ENCODE results near the gene MB. TPM values are rescaled to one million over a fixed set of nuclear protein-coding genes. Genes with fewer than 3 reads are reported as not detected.
"Not testable (repeated sequence)": the region's sequence is repeated elsewhere in the genome, so short reads cannot be mapped to it uniquely, and the experiment has no call there.

MB gene
- 3.9 and 6.2 TPM in 2 replicates for total RNA-seq
- 1.8 TPM for polyA plus RNA-seq (2012)

DNA sequence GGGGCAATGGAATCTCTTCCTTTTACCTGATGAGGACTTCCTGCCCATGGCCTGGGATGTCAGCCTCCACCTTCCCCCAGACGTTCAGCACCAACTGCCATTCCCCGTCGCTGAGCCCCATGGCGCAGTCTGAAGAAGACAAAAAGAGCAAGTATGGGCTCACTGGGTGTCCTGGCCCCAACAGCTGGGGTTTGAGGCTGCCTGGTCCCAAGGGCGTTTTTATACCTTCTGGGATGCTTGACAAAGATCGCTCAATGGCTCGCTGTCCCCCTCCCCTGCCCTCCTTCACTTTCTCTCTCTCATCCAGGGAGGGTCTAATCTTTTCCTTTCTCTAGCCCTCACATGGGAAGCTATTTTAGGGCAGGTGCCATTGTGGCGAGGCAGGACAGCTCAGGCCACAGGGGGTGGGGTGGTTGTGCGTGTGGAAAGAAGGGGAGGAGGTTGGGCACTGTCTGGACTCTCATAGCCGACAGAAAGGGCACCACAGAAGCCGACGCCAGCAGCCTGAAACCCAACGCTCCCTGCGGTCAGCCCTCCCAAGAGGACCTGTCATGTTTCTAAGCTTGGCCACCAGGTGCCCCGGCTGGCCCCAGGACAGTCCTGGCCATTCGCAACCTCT is at the start of gene MB:
Gene MB, minus strand, starts transcription at position 193 of the 619 bp plus-strand sequence. Its CDS starts 72 bp downstream, at position 121.
- peak; percentile 80 for DNase-seq (ENCODE audit: low read depth)

DNA sequence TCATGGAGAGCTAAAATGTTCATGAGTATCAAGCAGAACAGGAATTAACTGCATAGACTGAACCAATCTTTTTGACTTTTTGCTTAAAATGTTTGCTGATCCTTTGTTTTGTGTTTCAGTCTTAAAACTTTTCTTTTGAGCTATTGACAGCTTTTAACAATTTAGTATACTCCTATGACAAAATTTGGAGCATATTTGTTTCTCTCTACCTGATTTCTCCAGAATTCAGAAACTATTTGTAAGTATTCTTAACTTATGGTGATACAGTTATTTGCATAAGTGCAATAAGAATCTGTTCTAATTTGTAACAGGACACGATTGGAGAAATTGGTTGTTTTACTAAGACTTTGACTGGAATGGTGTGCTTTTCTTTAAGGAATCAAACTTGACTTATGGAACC is 49.6 kb upstream of the MB start:
- not testable (repeated sequence) for DNase-seq (ENCODE audit: low read depth)

DNA sequence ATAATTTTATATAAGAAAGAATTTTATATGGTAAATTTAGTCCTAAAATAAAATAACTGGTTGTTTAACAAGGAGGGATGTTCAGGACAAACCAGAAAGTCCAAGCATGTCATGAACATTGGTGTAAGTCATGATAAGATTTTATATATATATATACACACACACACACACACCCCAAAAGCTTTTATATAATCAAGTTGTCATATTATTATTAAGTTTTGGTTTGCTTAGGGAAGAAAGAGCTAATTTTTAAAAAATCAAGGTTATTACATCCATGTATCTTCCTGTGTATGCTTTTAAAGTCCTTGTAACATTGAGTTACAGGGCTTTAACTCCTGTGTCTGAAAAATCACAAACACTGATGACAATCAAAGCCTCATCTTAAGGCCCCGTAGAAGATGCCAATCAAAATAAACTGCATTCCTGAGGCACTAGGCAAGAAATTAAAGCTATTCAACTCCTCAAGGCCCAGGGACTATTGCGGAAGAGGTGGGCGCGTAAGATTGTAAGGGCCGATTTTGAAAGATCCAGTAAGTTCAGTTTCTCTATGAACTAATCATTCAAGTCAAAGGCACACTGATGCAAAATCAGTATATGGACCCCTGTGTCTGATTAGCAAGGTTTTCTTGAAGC is 47.9 kb upstream of the MB start:
- no peak for DNase-seq (ENCODE audit: low read depth)

DNA sequence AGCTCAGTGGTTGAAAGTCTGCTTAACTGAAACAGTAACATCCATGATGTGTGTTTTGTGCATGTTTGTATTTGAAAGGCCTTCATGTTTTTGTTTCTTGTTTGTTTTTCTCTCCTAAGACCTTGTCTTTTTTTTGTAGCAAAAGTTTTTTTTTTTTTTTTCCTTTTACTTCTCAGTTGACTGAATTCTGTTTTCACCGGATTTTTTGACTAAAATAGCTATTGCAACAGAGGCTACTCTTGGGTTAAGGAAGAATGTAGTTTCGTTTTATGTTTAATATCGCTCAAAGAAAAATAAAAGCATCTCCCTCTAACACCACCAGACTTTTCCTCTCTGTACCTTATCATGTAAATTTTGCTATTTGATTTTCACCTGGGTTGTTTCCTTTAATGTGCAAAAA is 46.2 kb upstream of the MB start:
- DNase-seq (ENCODE audit: low read depth) = peak; percentile 30

DNA sequence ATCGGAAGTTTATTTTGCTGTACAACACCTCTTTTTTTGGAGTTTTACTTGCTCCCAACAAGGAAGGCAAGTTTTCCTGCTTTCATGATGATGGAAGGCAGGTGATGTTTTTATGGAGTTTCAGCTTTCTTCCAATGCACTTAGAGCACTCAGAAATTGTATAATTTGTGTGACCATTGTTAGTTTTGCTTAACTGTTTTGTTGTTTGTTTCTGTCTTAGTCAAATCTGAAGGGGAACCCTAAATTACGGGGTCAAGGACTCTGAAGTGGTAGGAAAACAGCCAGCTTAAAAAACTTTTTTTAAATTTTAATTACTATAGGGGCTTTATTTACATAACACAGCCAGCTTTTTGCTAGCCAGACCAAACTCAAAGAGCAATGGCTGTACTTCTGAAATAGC is 45.8 kb upstream of the MB start:
- DNase-seq (ENCODE audit: low read depth) = no peak

DNA sequence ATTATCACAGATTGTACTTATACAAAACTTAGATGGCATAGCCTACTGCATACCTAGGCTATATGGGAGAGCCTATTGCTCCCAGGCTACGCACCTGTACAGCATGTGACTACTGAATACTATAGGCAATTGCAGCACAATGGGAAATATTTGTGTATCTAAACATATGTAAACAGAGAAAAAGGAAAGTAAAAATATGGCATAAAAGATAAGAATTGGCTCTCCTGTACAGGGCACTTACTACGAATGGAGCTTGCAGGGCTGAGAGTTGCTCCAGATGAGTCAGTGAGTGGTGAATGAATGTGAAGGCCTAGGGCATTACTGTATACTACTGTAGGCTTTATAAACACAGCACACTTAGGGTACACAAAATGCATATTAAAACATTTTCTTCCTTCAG is 44.3 kb upstream of the MB start:
- no peak for DNase-seq (ENCODE audit: low read depth)

DNA sequence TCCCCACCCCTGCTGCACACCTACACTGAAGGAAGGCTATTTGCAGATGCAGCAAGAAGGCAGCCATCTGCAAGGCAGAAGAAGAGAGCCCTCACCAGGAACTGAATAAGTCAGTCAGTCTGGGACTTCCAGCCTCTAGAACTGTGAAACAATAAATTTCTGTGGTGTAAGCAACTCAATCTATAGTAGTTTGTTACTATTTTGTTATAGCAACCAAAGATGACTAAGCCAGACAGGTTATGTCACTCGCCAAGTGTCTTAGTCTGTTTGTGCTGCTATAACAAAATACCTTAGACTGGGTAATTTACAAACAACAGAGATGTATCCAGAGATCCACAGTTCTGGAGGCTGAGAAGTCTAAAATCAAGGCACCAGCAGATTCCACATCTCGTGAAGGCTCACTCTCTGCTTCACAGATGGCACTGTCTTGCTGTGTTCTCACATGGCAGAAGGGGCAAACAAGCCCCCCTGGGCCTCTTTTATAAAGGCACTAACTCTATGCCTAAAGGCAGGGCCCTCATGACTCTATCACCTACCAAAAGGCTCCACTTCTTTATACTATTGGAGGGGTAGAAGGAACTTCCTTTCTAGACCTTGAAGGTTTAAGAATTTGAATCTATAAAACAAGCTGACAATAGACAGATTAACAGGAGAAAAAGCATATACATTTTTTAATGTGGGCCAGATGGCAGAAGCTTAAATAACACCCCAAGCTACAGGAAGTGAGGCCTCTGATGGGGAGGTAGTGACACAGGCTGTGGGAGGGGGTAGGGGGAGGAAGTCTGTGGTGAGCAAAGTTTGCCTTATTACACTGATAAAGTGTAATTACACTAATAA is 43.4 kb upstream of the MB start:
- no peak for DNase-seq (ENCODE audit: low read depth)

DNA sequence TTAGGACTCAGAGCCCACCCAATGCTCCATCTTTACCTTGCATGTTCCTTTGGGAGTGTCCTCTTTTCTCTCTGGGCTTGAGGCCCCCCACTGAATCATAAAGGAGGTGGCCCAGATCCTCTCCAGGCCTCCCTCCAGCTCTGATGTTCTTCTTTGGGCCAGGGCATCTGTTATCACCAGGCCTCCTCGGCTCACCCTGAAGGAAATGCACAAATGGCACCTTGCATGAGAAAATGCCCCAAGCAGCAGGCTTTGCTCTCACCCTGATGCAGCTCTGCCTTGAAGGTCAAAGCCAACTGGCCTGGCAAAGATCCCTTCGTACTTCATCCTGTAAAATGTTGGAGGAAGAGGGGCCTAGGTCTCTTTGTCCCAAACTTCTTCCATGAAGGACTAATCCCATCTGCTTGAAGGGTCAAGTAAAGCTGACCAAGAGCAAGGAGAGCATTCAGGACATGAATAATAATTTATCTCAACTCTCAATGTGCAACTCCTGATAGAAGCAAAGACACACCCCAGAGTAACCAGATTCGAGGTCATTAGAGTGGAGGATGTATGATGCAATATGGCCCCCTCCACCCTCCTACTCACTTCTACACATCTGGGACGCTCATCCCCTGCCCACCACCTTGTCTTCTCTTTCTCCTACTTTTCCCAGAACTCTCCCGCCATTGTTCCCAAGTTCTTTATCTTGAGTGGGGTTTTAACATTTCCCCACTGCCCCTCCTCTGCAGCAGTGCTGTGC is 40.6 kb upstream of the MB start:
- DNase-seq (ENCODE audit: low read depth) = no peak

DNA sequence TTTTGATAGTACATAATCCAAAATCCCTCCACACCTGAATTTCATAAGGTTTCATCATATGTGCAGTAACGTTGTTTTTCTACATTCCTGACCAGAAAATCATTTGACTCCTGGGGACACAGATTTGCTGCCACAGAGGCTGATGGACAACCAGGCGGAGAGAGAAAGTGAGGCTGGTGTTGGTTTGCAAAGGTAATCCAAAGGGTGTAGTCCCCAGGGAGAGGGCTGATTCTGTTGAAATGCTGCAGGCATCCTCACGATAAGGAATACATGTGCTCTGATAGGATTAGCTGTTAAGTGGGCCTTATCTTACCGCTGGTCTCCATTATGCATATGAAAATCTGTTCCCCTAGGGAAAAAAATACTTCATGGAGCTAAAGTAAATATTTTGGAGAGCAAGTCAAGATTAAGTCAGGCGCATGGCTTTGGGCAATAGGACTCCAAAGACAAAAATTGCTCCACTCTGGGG is 39.2 kb upstream of the MB start:
- DNase-seq (ENCODE audit: low read depth) = no peak

DNA sequence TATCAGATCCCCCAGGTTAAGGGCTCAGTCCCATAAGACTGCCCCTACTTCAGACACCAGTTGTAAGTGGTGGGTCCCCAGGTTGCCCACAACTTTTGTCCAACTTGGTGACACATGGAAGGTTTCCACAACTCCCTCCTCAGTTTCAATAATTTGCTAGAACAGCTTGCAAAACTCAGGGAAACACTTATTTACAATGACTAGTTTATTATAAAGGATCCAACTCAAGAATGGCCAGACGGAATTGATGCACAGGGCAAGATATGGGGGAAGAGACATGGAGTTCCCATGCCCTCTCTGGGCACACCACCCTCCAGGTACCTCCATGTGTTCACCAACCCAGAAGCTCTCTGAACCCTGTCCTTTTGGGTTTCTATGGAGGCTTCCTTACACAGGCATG is 36.7 kb upstream of the MB start:
- no peak for DNase-seq (ENCODE audit: low read depth)

DNA sequence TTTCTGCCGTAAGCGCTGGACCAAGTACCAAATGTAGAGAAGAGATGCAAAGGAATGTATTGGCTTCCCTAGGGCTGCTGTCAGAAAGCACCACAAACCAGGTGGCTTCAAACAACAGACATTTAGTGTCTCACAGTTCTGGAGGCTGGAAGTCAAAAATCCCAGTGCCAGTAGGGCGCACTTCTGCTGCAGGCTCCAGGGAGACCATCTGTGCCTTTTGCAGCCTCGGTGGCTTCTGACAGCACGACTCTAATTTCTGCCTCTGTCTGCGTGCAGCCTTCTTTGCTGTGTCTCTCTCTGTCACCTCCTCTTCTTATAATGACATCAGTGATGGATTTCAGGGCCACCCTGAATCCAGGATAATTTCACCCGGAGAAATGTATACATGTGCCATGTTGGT is 34.0 kb upstream of the MB start:
- no peak for DNase-seq (ENCODE audit: low read depth)

DNA sequence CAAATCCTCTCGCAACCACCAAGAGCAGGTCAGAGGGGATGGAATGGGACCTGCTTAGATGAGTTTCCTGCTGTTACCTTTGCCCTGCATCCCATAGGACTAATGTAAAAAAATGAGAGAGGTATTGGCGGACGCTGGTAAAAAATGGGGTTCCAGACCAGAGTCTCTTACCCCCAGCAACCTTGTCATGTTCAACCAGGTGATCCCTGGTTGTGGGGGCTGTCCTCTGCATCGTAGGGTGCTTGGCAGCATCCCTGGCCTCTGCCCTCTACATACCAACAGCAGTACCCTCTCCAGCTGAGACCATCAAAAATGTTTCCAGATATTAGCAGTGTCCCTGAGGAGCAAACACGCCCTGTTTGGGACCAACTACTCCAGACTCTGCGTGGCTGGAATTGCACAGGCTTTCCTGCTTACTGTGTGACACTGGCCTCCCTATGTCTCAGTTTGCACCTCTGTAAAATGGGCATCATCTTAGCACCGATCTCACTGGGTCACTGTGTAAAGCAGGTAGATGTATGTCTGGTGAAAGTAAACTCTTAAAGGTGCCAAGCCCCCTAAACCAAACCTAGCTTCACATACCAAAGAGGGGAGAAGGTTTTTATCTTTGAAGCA is 32.6 kb upstream of the MB start:
- no peak for DNase-seq (ENCODE audit: low read depth)

DNA sequence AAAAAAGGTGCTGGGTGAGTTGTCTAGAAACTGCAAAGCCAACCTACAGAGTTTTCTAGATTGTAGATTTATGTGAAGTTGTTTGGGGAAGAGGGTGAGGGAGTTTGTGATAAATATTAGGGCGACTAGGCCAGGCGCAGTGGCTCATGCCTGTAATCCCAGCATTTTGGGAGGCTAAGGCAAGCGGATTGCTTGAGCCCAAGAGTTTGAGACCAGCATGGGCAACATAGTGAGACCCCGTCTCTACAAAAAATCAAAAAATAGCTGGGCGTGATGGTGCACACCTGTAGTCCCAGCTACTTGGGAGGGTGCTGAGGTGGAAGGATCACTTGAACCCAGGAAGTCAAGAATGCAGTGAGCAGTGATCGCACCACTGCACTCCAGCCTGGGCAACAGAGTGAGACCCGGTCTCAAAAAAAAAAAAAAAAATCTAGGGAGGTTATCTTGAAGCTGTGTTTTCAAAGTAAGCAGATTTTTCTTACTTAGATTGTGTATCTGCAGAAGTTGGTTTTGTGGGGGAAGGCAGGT is 32.0 kb upstream of the MB start:
- DNase-seq (ENCODE audit: low read depth) = no peak

DNA sequence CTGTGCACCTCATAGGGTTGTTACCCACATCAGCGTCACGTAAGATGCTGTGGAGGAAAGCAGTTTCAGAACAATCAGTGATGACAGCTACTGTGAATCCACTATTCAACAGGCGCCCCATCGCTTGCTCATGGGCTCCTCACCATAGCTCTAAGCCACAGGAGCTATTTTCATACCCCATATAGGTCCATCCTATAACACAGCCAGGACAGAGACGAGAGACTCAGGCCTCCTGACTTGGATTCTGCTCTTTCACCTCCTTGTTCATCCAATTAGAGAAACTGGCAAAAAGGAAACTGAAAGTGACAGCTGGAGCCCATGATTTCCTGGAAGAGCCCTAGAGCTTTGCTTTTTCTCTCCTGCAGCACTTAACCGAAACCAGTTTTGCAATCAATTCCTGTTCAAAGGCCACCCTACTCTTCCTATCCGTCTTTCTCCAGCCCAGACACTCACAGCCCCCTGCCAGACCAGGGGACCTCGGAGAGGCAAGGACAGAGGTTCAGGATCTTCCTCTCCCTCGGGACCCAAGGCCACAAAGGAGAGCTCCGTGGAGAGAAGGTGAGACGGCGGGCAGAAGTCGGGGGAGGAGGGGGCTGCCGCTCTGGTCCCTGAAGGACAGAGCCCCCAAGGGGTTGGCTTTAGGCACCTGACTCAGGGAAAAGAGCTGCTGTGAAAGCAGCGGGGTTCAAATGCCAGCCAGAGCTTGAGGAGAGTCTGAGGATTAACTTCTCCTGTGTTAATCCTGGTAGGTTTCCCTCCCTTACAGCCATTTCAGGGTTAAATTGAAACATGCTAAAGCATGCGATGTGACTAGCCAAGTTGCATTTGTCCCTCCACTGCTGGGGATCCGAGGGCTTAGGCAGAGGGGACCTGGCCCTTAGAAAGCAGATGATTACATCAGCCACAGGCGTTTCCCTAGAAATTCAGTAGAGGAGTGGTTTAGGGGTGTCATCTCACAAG is 31.2 kb upstream of the MB start, which contains the start of gene APOL6:
Gene APOL6, plus strand, starts transcription at position 381 of the 960 bp plus-strand sequence. CDS start 7,980 bp downstream, outside the sequence.
- peak; percentile 67 for DNase-seq (ENCODE audit: low read depth)

DNA sequence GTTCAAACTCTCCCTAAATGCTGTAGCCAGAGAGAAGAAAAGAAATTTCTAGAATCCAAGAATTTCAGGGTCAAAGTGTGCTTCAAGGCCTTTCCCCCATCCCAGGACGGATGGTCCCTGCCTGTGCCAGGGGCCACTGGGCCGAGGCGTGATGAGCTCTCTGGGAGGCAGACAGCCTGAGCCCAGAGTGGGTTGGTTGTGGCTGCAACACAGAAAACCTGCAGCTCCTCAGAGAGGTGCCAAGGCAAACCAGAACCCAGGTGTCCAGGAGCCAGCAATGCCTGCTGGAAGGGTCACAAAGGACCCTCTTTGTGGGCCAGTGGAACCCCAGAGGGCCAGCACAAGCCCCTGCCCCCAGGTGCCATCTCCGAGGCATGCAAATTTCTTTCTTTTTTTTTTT is 28.5 kb upstream of the MB start:
- DNase-seq (ENCODE audit: low read depth) = no peak

DNA sequence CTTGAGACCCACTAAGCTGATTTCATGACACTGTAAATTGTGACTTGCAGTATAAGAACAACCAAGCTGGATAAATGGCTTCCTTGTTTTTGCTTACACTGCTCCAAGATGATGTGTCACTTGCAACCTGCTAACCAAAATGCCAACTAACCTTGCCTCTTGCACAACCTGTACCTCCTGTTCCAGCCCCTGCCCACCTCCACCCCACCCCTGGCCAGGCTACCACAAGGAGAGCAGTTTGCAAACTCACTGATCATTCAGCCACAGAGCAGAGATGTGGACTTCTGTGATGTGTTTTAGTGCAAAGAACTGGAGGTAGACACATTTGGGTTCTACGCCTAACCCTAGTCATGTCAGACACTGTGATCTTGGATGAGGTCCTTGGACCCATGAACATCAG is 26.9 kb upstream of the MB start:
- DNase-seq (ENCODE audit: low read depth) = no peak

DNA sequence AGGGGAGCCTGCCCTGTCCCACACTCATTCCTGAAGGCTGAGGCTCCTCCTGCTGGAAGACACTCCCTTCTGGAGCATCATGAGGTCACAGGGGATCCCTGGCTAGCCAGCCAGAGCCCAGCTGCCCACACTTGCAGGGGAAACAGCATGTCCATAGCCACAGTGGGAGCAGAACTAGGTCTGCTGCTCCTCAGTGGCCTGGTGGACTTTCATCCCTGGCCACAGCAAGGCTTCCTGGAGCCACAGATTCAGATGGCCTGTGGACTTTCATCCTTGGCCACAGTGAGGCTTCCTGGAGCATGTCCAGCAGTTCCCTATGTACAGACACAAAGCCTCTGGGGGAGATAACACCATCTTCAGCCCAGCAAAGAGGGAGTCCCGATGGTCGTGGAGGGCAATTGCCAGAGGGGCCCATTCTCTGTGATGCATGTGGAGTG is 25.2 kb upstream of the MB start:
- peak; percentile 62 for DNase-seq (ENCODE audit: low read depth)

DNA sequence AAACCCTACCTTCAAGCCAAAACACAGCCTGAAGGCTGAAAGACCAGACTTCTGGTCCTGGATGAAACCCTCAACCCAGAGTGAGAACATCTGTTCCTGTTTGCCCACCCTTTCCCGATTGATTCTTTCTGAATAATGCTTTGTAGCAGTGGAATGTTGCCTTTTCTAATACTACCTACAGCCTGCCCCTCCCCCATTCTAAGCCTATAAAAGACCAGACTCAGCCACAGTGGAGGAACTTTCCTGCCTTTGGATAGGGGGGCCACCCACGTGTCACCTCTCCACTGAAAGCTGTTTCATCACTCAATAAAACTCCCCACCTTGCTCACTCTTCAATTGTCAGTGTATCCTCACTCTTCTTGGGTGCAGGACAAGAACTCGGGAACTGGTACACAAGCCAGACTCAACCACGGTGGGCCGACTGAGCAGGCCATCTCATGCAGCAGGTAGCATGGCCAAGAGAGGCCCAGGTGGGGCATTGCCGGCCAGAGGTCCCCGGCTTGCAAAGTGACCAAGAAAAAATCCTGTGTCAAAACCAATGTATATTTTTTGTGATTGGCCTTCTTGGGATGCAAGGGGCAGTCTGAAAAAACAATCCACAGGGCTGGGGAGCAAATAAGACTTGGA is 24.5 kb upstream of the MB start:
- DNase-seq (ENCODE audit: low read depth) = no peak

DNA sequence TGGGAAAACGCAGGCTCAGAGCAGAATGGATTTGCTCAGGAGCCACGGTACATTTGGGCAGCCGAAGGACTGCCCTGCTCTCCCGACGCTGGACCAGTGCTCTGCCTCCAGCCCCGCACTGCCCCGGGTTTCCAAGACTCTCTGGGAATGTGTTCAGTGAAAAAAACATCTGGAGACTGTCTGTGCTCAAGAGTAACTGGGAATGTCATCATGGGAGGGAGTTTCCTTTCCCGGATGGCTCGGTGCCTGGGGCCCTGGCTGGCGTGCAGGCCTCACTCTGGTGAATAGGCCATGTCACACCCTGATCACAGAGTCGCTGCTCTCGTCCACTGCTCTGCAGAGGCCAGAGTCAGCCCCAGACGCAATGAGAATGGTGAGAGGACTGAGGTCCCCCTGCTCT is 21.3 kb upstream of the MB start:
- peak; percentile 60 for DNase-seq (ENCODE audit: low read depth)

Data from myocyte (in vitro differentiated cells).